ENCODE measurements around the gene IL18.

DNA sequence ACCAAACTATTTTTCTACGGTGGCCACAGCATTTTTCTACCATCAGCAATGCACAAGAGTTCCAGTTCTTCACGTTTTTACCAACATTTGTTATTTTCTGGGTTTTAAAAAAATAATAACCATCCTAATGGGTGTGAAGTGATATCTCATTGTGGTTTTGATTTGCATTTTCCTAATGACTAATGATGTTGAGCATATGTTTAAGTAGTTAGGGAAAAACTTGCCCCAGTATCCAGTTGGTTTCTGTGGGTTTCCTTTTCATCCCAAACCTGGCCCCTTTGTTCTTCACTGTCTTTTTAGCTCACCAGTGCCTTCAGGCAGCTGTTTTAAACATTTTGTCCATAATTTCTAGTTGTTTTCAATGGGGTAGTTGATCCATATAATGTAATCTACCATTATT, 47.6 kb upstream of the IL18 start:
- TF ChIP-seq CTCF (IDR thresholded peaks at IDR 0.05; ENCODE audit: insufficient read depth, low read depth, low read length) (no peak), EZH2 (IDR thresholded peaks at IDR 0.05; ENCODE audit: insufficient read depth, low read length) (no peak)
